ENCODE measurements around the gene PLEKHH1. TPM values are rescaled to one million over a fixed set of nuclear protein-coding genes. Genes with fewer than 3 reads are reported as not detected.

The PLEKHH1 gene
- total and polyA plus RNA-seq, 11 donors: 2.4 to 9.2 (median 5.2) TPM

DNA sequence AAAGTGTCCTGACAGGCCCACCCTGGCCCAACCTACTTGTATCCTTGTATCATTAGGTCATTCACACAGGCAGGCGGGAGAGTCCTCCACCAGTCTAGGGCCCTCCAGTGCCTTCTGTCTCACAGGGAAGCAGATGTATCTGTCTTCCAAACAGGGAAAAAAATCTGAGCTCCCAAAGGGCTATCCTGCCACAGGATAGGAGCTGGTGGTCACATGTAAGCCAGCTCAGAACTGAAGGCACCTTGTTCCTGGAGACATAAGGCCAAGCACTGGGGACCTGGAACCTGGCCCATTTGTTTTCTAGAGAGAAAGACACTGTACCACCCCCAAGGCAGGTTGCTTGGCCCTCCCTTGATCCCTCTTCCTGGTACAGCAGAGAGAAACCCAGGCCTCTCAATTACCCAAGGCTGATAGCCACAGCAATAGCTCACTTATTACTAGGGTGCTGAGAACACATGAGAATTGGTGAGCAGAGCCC, 19.4 kb upstream of the PLEKHH1 start:
- Histone ChIP-seq H3K27me3 (peaks cover 0 to 9% (median 0%) of the 10 kb centered on the region in 9 donors), H3K27ac (peak overlapping the region in 2 of 12 donors; percentile 78 to 87), H3K4me3 (peak overlapping the region in 3 of 12 donors; percentile 87 to 93 (median 92)), H3K9me3 (no peaks in the 10 kb centered on the region), H3K4me1 (peaks cover 0 to 31% (median 7%) of the 10 kb centered on the region in 12 donors), H3K36me3 (no peaks in the 10 kb centered on the region)
- no peak for ATAC-seq
- intact Hi-C loops (cut with DNase I): no loop called here
- DNase-seq: no peak
- 80 to 97% (median 92%) methylated on average over 1 of the region's 1 CpG for WGBS, 4 donors
- no peak for TF ChIP-seq POLR2A (IDR thresholded peaks at IDR 0.05)
- TF ChIP-seq, protein P1, sequence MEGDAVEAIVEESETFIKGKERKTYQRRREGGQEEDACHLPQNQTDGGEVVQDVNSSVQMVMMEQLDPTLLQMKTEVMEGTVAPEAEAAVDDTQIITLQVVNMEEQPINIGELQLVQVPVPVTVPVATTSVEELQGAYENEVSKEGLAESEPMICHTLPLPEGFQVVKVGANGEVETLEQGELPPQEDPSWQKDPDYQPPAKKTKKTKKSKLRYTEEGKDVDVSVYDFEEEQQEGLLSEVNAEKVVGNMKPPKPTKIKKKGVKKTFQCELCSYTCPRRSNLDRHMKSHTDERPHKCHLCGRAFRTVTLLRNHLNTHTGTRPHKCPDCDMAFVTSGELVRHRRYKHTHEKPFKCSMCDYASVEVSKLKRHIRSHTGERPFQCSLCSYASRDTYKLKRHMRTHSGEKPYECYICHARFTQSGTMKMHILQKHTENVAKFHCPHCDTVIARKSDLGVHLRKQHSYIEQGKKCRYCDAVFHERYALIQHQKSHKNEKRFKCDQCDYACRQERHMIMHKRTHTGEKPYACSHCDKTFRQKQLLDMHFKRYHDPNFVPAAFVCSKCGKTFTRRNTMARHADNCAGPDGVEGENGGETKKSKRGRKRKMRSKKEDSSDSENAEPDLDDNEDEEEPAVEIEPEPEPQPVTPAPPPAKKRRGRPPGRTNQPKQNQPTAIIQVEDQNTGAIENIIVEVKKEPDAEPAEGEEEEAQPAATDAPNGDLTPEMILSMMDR (IDR thresholded peaks at IDR 0.05): no peak

DNA sequence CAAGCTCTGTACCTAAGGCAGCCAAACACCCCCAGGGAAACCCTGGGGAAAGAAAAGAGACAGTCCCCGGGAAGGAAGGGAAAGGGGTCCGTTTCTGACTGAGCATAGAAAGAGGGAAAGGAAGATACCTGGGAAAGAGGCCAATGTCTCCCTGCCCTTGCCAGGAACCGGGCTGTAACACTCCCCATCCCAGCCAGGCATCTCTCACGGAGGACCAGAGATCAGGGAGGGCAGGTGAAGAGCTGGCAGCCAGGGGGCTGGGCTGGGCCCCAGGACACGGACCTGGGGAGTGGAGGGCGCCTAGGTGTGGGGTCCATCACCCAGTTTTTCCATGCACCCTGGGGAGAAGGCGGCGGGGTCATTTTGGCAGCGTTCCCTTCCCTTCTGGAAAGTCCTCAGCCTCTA, 18.9 kb upstream of the PLEKHH1 start:
- Histone ChIP-seq H3K27ac (peak overlapping the region in 4 of 12 donors; percentile 60 to 87 (median 72)), H3K36me3 (no peaks in the 10 kb centered on the region), H3K4me3 (peak overlapping the region; percentile 58 to 96 (median 91)), H3K9me3 (no peaks in the 10 kb centered on the region), H3K27me3 (peaks cover 0 to 14% (median 0%) of the 10 kb centered on the region in 9 donors), H3K4me1 (peaks cover 0 to 31% (median 7%) of the 10 kb centered on the region in 12 donors)
- WGBS, 4 donors: 31 to 36% (median 34%) methylated on average over 9 of the region's 9 CpGs
- DNase-seq: peak in 1 of 5 donors; percentile 10
- TF ChIP-seq, protein P1 (IDR thresholded peaks at IDR 0.05): no peak
- no peak for TF ChIP-seq POLR2A (IDR thresholded peaks at IDR 0.05)
- intact Hi-C loops (cut with DNase I): no loop called here
- peak in 2 of 4 donors; percentile 21 to 38 for ATAC-seq

DNA sequence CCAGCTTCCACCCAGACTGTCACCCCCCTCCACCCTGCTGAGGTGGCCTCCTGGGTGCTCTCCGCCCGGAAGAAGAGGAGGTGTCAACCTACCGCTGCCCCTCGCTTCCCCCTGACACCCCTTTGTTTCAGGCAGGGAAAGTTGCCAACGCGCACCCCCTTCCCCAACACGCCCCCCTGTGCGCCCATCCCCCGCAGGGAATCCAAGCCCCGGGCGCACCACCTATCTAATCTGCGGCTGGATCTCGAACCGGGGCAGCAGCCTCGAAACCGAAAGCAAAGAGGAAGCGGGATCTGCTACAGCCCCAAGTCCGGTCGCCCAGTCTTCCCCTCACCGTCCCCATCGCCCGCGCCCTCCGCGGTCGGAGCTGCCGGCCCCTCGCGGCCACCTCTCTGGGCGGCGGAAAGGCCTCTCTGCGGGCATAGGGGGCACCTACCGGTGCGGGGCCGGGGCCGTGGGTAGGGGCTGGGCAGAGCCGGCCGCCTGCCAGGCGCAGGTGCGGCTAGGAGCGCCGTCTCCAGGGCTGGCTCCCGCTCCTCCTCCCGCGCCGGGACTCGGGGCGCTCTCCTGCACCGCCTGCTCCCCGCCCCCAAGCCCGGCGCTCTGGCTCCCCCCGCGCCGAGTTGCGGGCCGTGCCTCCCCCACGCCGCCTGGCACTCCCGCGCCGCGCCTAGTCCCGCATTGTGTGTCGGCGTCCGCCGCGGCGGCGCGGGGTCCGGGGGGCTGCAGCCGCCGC, 18.3 kb upstream of the PLEKHH1 start:
- peaks cover 0 to 19% (median 0%) of the 10 kb centered on the region in 9 donors for H3K27me3 ChIP-seq
- 1 to 16% (median 1%) methylated on average over 4 to 75 of the region's 75 CpGs for WGBS, 4 donors
- ATAC-seq (peak; percentile 20 to 58 (median 56)), DNase-seq (peak; percentile 33 to 69 (median 40))
- intact Hi-C loops (cut with DNase I): loop anchor here in 1 of 10 donors (5.0 kb wide), 1 partner anchor 88 kb away; no protein-coding TSS in a partner anchor
- H3K4me3 ChIP-seq: peak overlapping the region; percentile 58 to 96 (median 91)
- TF ChIP-seq, protein P1 (IDR thresholded peaks at IDR 0.05): no peak
- no peak for TF ChIP-seq POLR2A (IDR thresholded peaks at IDR 0.05)
- H3K4me1 ChIP-seq: peaks cover 0 to 31% (median 7%) of the 10 kb centered on the region in 12 donors
- no peaks in the 10 kb centered on the region for H3K36me3 ChIP-seq
- peak overlapping the region in 7 of 12 donors; percentile 8 to 87 (median 60) for H3K27ac ChIP-seq
- H3K9me3 ChIP-seq: no peaks in the 10 kb centered on the region
